Measurements from ENCODE around the gene TP53I13. TPM values are rescaled to one million over a fixed set of nuclear protein-coding genes. Genes with fewer than 3 reads are reported as not detected.

TP53I13 gene
- total RNA-seq, 1 experiment from 2014 or later, result 56.3 TPM

- no peak for DNase-seq (ENCODE audit: low read depth)
These were observed 47.2 kb downstream of the TP53I13 start for GRCh38 chr17:29615492-29616299.

GRCh38 chr17:29616300-29617048, 48.0 kb downstream of the TP53I13 start:
- no peak for DNase-seq (ENCODE audit: low read depth)

- no peak for DNase-seq (ENCODE audit: low read depth)
These were observed 48.6 kb downstream of the TP53I13 start for GRCh38 chr17:29617125-29617480.

- peak; percentile 40 for DNase-seq (ENCODE audit: low read depth)
These were observed 49.2 kb downstream of the TP53I13 start for GRCh38 chr17:29617481-29618271.

DNA sequence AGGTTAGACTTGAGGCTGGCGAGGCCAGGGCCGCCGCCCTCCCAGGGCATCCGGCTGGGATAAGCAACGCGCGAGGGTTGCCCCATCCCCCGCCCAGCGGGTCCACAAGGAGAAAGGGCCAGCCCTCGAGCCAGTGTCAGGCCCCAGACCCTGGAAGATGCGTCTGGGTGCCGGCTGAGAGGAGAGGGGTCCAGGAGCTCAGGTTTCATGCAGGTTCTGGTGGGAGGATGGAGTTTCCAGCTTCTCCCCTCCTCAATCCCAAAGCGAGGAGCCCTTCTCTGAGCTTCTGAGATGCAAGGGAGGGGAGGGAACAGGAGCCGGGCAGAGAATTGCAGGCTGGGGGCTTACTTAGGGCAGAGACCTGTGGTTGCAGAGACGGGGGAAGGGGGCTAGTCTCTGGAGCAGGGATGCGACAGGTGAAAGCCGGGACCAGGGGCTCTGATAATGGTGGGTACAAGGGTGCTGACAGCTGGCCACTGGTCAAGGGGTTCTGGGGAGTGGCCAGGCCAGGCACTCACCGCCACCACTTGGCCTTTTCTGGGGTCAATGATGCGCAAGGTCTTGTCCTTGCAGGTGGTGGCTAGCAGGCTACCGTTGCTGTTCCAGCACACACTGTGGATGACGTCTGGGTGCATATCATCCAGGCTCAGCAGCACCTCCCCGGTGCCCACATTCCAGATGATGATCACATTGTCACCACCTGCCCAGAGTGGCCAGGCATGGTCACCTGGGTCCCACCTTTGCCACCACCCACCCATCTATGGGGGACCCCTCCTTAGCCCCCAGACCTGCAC, 50.0 kb downstream of the TP53I13 start:
- DNase-seq (ENCODE audit: low read depth), result no peak

- DNase-seq (ENCODE audit: low read depth), result peak; percentile 50
These were observed 50.8 kb downstream of the TP53I13 start for GRCh38 chr17:29619251-29619650.

DNA sequence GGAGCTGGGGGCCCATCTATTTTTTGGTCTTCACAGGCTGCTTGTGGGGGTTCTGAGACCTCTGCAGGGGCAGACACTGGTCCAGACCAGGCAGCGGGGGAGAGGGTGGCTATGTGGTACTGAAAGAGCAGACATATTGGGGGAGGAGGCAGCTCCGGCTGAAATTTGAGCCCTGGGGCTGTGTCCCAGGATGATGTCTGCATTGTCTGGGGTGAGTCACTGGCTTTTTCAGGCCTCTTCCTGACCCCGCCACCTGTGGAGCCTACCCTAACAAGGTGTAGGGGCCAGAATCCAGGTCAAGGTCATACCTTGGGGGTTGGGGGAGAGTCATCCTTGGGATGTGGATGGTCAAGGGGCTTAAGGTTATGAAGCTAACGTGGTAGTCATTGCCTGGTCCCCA, 51.8 kb downstream of the TP53I13 start:
- DNase-seq (ENCODE audit: low read depth), result peak; percentile 80

GRCh38 chr17:29620779-29621500, 52.4 kb downstream of the TP53I13 start:
- no peak for DNase-seq (ENCODE audit: low read depth)

DNA sequence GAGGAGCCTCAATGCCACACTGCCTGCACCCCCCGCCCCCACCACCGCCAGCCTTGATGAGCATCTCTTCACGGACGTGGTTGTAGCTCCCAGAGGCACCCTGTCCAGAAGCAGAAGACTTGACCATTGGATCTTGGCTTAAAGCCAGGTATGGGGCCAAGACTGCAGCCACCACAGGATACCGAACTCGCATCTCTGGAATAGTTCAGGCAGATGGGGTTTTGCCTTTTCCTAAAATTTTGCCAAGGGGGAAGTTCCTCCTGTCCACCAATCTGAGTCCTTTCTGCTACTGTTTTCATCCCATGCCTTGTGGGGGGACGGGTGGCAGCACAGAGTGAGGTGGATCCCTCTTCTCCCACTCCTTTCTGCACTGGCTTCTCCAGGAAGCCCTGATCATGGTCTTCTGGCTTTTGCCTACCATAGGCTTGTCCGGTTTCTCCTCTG, 53.3 kb downstream of the TP53I13 start:
- DNase-seq (ENCODE audit: low read depth), result no peak

Other genes with a start within 250 kb of the TP53I13 start
- gene TAOK1, start 178.3 kb upstream of the TP53I13 start, total RNA-seq (2014; rRNA removed; shearing (Covaris generic)), result 17.1 and 27.7 TPM in 2 replicates
- 5.7 and 6.3 TPM in 2 replicates for gene ABHD15, start 1.7 kb upstream of the TP53I13 start, total RNA-seq (2014; rRNA removed; shearing (Covaris generic))
- 18.0 and 23.0 TPM in 2 replicates for gene GIT1, start 20.9 kb downstream of the TP53I13 start, total RNA-seq (2014; rRNA removed; shearing (Covaris generic))
- gene ANKRD13B, start 24.4 kb downstream of the TP53I13 start, total RNA-seq (2014; rRNA removed; shearing (Covaris generic)), result 2.6 and 3.3 TPM in 2 replicates
- gene CORO6, start 54.2 kb downstream of the TP53I13 start, total RNA-seq (2014; rRNA removed; shearing (Covaris generic)), result 0.89 and 2.0 TPM in 2 replicates

Data from M059J (cell line).